ENCODE results near the gene ESYT3. TPM values are rescaled to one million over a fixed set of nuclear protein-coding genes. Genes with fewer than 3 reads are reported as not detected.

The ESYT3 gene
- total RNA-seq, 6 experiments from 2014 or later, result 0.05 to 0.92 (median 0.29) TPM; not detected in 1

DNA sequence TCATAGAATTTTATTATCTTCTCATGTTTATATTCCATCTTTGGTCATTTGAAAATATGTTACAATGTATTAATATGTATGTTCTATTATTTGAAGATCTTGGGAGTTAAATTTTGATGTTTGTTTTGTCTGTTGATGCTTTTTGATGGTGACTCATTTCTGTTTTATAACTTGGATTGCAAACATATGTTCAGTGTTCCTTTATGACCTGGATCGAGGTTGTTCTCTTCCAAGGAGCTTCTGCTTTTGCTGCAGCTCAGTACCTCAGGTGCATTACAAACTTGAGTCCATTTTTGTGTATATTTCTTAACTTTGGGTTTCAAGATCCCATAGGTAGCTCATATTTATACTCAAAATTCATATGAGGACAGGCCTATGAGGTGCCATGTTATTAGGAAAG is 37.1 kb downstream of the ESYT3 start:
- 80% methylated on average over 1 of the region's 1 CpG for WGBS (ENCODE audit: insufficient coverage, low coverage, low lambda C conversion rate, missing lambda C conversion rate)

GRCh38 chr3:138472141-138472825 is 37.9 kb downstream of the ESYT3 start:
- H3K9me3 ChIP-seq, result no peaks in the 10 kb centered on the region
- ATAC-seq (no peak), DNase-seq (no peak)
- no peak for TF ChIP-seq POLR2A (IDR thresholded peaks at IDR 0.05)
- intact Hi-C loops (cut with DNase I), result no loop called here
- 90% methylated on average over 4 of the region's 8 CpGs for WGBS (ENCODE audit: insufficient coverage, low coverage, low lambda C conversion rate, missing lambda C conversion rate)
- no peak overlapping the region for H3K27ac ChIP-seq
- H3K36me3 ChIP-seq, result no peaks in the 10 kb centered on the region
- H3K27me3 ChIP-seq, result no peaks in the 10 kb centered on the region
- H3K4me1 ChIP-seq, result no peaks in the 10 kb centered on the region
- H3K4me3 ChIP-seq, result no peak overlapping the region

More for the DNA sequence above, 37.1 kb downstream of the ESYT3 start:
- intact Hi-C loops (cut with DNase I), result no loop called here
- no peaks in the 10 kb centered on the region for H3K4me1 ChIP-seq
- H3K36me3 ChIP-seq, result no peaks in the 10 kb centered on the region
- no peak overlapping the region for H3K4me3 ChIP-seq
- no peaks in the 10 kb centered on the region for H3K9me3 ChIP-seq
- no peak overlapping the region for H3K27ac ChIP-seq
- ATAC-seq (no peak), DNase-seq (no peak)
- H3K27me3 ChIP-seq, result no peaks in the 10 kb centered on the region
- TF ChIP-seq, protein P1, sequence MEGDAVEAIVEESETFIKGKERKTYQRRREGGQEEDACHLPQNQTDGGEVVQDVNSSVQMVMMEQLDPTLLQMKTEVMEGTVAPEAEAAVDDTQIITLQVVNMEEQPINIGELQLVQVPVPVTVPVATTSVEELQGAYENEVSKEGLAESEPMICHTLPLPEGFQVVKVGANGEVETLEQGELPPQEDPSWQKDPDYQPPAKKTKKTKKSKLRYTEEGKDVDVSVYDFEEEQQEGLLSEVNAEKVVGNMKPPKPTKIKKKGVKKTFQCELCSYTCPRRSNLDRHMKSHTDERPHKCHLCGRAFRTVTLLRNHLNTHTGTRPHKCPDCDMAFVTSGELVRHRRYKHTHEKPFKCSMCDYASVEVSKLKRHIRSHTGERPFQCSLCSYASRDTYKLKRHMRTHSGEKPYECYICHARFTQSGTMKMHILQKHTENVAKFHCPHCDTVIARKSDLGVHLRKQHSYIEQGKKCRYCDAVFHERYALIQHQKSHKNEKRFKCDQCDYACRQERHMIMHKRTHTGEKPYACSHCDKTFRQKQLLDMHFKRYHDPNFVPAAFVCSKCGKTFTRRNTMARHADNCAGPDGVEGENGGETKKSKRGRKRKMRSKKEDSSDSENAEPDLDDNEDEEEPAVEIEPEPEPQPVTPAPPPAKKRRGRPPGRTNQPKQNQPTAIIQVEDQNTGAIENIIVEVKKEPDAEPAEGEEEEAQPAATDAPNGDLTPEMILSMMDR (IDR thresholded peaks at IDR 0.05), result no peak
- no peak for TF ChIP-seq POLR2A (IDR thresholded peaks at IDR 0.05)

- H3K27me3 ChIP-seq, result no peaks in the 10 kb centered on the region
- TF ChIP-seq, protein P1 (IDR thresholded peaks at IDR 0.05), result no peak
- TF ChIP-seq POLR2A (IDR thresholded peaks at IDR 0.05), result no peak
- H3K36me3 ChIP-seq, result no peaks in the 10 kb centered on the region
- no peaks in the 10 kb centered on the region for H3K4me1 ChIP-seq
- H3K27ac ChIP-seq, result no peak overlapping the region
- no peak for DNase-seq
- H3K4me3 ChIP-seq, result no peak overlapping the region
- intact Hi-C loops (cut with DNase I), result no loop called here
- WGBS (ENCODE audit: insufficient coverage, low coverage, low lambda C conversion rate, missing lambda C conversion rate), result 95% methylated on average over 8 of the region's 8 CpGs
- ATAC-seq, result no peak
- H3K9me3 ChIP-seq, result no peaks in the 10 kb centered on the region
These were observed 39.0 kb downstream of the ESYT3 start for GRCh38 chr3:138473391-138473790.

DNA sequence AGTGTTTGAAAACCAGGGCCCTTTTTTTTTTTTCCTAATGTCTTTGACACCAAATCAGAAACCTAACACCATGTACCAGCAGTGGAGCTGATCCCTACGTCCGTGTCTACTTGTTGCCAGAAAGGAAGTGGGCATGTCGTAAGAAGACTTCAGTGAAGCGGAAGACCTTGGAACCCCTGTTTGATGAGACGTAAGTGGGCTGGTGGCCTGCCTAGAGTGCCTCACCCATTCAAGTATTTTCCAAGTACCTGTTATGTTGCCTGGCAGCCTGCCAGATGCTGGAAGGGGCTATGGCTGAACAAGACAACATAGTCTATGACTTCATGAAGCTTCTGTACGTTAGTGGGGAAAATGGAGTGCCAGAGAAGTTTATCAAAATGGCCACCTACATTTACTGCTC is 39.7 kb downstream of the ESYT3 start:
- ATAC-seq (no peak), DNase-seq (no peak)
- no peak for TF ChIP-seq POLR2A (IDR thresholded peaks at IDR 0.05)
- TF ChIP-seq, protein P1 (IDR thresholded peaks at IDR 0.05), result no peak
- no peak overlapping the region for H3K27ac ChIP-seq
- no peaks in the 10 kb centered on the region for H3K4me1 ChIP-seq
- no peaks in the 10 kb centered on the region for H3K36me3 ChIP-seq
- H3K9me3 ChIP-seq, result no peaks in the 10 kb centered on the region
- WGBS (ENCODE audit: insufficient coverage, low coverage, low lambda C conversion rate, missing lambda C conversion rate), result 73% methylated on average over 6 of the region's 6 CpGs
- intact Hi-C loops (cut with DNase I), result no loop called here
- no peak overlapping the region for H3K4me3 ChIP-seq
- no peaks in the 10 kb centered on the region for H3K27me3 ChIP-seq

DNA sequence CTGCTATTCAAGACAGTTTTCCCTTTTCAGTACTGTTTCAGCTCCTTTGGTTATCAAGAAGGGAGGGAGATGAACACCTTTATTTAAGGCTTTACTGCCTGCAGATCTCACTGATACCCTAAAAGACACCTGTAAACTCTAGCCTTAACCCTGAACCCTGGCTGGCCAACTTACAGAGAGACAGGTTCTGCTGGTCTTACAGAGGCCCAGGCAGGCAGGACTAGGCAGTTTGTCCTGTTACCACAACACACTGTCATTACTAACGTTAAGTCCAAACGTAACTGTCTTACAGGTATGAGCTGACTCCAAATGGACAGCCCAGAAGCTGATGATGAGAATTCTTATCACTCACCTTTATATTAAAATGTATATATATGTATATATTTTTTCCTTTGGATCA is 42.1 kb downstream of the ESYT3 start:
- no peaks in the 10 kb centered on the region for H3K36me3 ChIP-seq
- no peak for ATAC-seq
- intact Hi-C loops (cut with DNase I), result no loop called here
- H3K9me3 ChIP-seq, result no peaks in the 10 kb centered on the region
- DNase-seq, result no peak
- H3K4me1 ChIP-seq, result no peaks in the 10 kb centered on the region
- no peak overlapping the region for H3K27ac ChIP-seq
- TF ChIP-seq, protein P1 (IDR thresholded peaks at IDR 0.05), result no peak
- TF ChIP-seq POLR2A (IDR thresholded peaks at IDR 0.05), result no peak
- WGBS (ENCODE audit: insufficient coverage, low coverage, low lambda C conversion rate, missing lambda C conversion rate), result 91% methylated on average over 2 of the region's 2 CpGs
- no peaks in the 10 kb centered on the region for H3K27me3 ChIP-seq
- no peak overlapping the region for H3K4me3 ChIP-seq

Measured in right lobe of liver (tissue), 6 donors.